Liver (tissue), 9 donors: ENCODE data around the gene EXOSC3. TPM values are rescaled to one million over a fixed set of nuclear protein-coding genes. Genes with fewer than 3 reads are reported as not detected.

Experiments used
- DNase-seq: peaks from one replicate; pipeline ENCODE4 v3.0.0-alpha.2; 2017; ENCODE audit warnings: low spot score
- H3K27ac ChIP-seq, 2 donors: one replicate each; pipeline ENCODE4 v1.7.0; 2013; ENCODE audit warnings: inconsistent platforms in 2 of 2, low read length in 2 of 2, control low read depth in 1 of 2, low read depth in 1 of 2, mild to moderate bottlenecking in 1 of 2
- H3K27me3 ChIP-seq, 4 donors: one replicate each; pipeline versions ENCODE4 v1.6.1 to v1.7.0; 2013; ENCODE audit warnings: low read length in 3 of 4, inconsistent platforms in 1 of 4, mild to moderate bottlenecking in 1 of 4, moderate library complexity in 1 of 4; ENCODE audit not compliant: control insufficient read depth in 4 of 4, insufficient read depth in 4 of 4
- H3K36me3 ChIP-seq, 4 donors: one replicate each; pipeline versions ENCODE4 v1.6.1 to v1.7.0; 2013; ENCODE audit warnings: low read length in 3 of 4, mild to moderate bottlenecking in 3 of 4, low read depth in 1 of 4, moderate library complexity in 1 of 4; ENCODE audit not compliant: control insufficient read depth in 4 of 4, insufficient read depth in 3 of 4
- H3K4me1 ChIP-seq, 4 donors: one replicate each; pipeline versions ENCODE4 v1.6.1 to v1.7.0; 2013; ENCODE audit warnings: low read length in 3 of 4, mild to moderate bottlenecking in 3 of 4, moderate library complexity in 1 of 4; ENCODE audit not compliant: control insufficient read depth in 4 of 4, insufficient read depth in 4 of 4
- H3K4me3 ChIP-seq, 3 donors: one replicate each; pipeline versions ENCODE4 v1.6.1 to v1.7.0; 2013; ENCODE audit warnings: low read length in 3 of 3, control low read depth in 1 of 3, low read depth in 1 of 3, mild to moderate bottlenecking in 1 of 3
- H3K9ac ChIP-seq, 2 donors: one replicate each; pipeline ENCODE4 v1.7.0; 2013; ENCODE audit warnings: low read length in 2 of 2, mild to moderate bottlenecking in 2 of 2, moderate library complexity in 2 of 2, control low read depth in 1 of 2, low read depth in 1 of 2
- H3K9me3 ChIP-seq, 4 donors: one replicate each; pipeline versions ENCODE4 v1.6.1 to v1.7.0; 2013; ENCODE audit warnings: low read length in 3 of 4; ENCODE audit not compliant: control insufficient read depth in 4 of 4
- FOXA2 ChIP-seq: IDR thresholded peaks from 2 replicates; pipeline ENCODE4 v1.6.1; 2016; ENCODE audit warnings: antibody characterized with exemption
- GABPA ChIP-seq, 2 donors: IDR thresholded peaks in 1 of 2; conservative IDR thresholded peaks in 1 of 2; 2 replicates each; pipeline ENCODE4 v1.6.1; 2016; ENCODE audit warnings: antibody characterized with exemption in 2 of 2, mild to moderate bottlenecking in 1 of 2, moderate library complexity in 1 of 2
- NR2F2 ChIP-seq: IDR thresholded peaks from 2 replicates; pipeline ENCODE4 v1.6.1; 2016; ENCODE audit warnings: antibody characterized with exemption
- RAD21 ChIP-seq, 2 donors: IDR thresholded peaks; 2 replicates each; pipeline ENCODE4 v1.6.1; 2016; ENCODE audit warnings: antibody characterized with exemption in 2 of 2, mild to moderate bottlenecking in 2 of 2
- YY1 ChIP-seq: IDR thresholded peaks from 2 replicates; pipeline ENCODE4 v1.6.1; 2016; ENCODE audit warnings: antibody characterized with exemption, mild to moderate bottlenecking
- WGBS: extraction: QIAGEN DNeasy Blood & Tissue Kit; methylation state at CpG from one replicate; pipeline ENCODE4 v1.1.7; 2013; 5-methylcytosine and 5-hydroxymethylcytosine counted together
- polyA plus RNA-seq, 2 donors: library from polyadenylated mRNA; stranded (reverse) in 1 of 2; unstranded in 1 of 2; fragments of 200-250 nt in 1 of 2; fragments of >200 nt in 1 of 2; fragmentation: Nextera tagmentation in 1 of 2; extraction: Ambion mirVana in 1 of 2; gene quantifications; one replicate each; pipeline versions ENCODE4 v1.2.1 to v1.2.3, GENCODE V29; 2013 to 2015
- total RNA-seq, 2 donors: library from RNA; depleted of rRNA; stranded (reverse); fragments of >200 nt; gene quantifications; one replicate each; pipeline ENCODE4 v1.2.3, GENCODE V29; 2014
- TF ChIP-seq, protein P1 (sequence below): fragments of 150-350 bp; IDR thresholded peaks from 2 replicates; pipeline ENCODE4 v1.5.1; 2017; ENCODE audit warnings: improper control_type of control experiment, low read depth, low read length; ENCODE audit not compliant: missing input control
- TF ChIP-seq, protein P2 (sequence below): IDR thresholded peaks from 2 replicates; pipeline ENCODE4 v1.6.1; 2016; ENCODE audit warnings: antibody characterized with exemption, mild to moderate bottlenecking
- TF ChIP-seq, protein P3 (sequence below): IDR thresholded peaks from 2 replicates; pipeline ENCODE4 v1.6.1; 2016; ENCODE audit warnings: antibody characterized with exemption
- donor health status: healthy.
- donor health status: healthy.
- donor health status: healthy.
- donor health status: healthy.
- donor health status: healthy.

EXOSC3 gene
- total and polyA plus RNA-seq, 4 donors: 16.2 to 27.7 (median 19.6) TPM

DNA sequence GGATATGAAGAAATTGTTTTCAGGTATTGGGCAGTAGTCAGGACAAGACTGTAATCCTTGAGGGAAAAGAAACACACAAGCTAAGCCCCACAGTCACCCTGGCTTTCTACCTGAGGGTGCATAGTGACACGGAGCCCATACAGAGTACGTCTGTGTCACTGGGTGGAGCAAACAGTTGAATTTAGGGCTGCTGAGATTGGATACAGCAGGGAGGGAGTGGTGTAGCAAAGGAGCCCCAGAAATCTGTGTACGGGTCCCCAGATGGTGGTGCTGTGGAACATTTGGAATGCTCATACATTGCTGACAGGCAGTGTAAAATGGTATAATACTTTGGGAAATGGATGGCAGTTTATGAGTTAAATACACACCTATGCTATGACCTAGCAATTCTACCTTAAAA lies 26.1 kb downstream of the EXOSC3 start:
- TF ChIP-seq NR2F2: no peak
- no peak for TF ChIP-seq FOXA2
- Histone ChIP-seq H3K27me3 (no peaks in the 10 kb centered on the region), H3K27ac (no peak overlapping the region), H3K4me3 (no peak overlapping the region), H3K9me3 (no peaks in the 10 kb centered on the region), H3K4me1 (peaks cover 2 to 8% (median 8%) of the 10 kb centered on the region in 4 donors), H3K36me3 (peaks cover 0 to 3% (median 0%) of the 10 kb centered on the region in 4 donors), H3K9ac (no peak overlapping the region)
- DNase-seq: no peak
- 93% methylated on average over 3 of the region's 3 CpGs for WGBS

DNA sequence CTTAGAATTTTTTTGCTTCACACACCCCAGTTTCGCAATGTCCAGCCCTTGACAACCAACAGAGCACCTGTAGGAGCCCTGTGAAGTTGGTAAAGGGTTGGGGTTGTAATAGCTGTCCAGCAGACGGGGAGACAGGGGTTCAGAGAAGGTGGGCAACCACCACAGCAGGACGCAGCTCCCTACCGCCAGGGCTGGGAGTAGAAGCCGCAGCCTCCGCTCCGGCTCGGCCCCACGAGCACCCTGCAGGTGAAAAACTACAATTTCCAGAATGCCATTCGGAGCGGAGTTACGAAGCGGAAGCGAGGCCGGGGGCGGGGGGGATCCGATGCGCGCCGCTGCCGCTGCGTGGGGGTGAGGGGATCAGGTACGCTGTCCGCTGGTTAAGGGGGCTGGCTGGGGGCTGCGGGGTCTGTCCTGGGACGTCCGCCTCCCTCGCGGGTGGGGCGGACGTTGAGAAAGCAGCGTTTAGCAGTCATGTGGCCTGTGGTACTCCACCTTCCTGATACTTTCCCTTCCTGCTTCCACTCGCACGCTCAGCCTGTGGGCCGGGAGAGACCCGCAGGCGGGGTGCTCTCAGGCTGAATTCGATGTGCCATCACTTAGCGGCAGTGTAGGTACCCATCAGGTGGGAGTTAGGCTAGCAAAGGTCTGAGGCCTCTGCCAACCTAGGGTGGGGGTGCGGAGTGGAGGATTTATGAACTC lies 31.2 kb downstream of the EXOSC3 start, which contains the start of gene TRMT10B:
TSS of gene TRMT10B (plus strand) at position 317 of the 702 bp plus-strand sequence. CDS start 8,127 bp downstream, outside the sequence.
- Histone ChIP-seq H3K36me3 (no peaks in the 10 kb centered on the region), H3K4me1 (peaks cover 2 to 13% (median 8%) of the 10 kb centered on the region in 4 donors), H3K9me3 (no peaks in the 10 kb centered on the region), H3K4me3 (peak within 1 kb of the TSS; percentile 74 to 99 (median 75)), H3K27me3 (no peaks in the 10 kb centered on the region), H3K9ac (peak within 1 kb of the TSS; percentile 17 to 90), H3K27ac (peak within 1 kb of the TSS; percentile 42 to 83)
- 2% methylated on average over 40 of the region's 40 CpGs for WGBS
- DNase-seq: peak; percentile 68
- TF ChIP-seq YY1 (peak; percentile 13), GABPA (IDR thresholded peaks at IDR 0.05 in 1 of 2, conservative IDR thresholded peaks at IDR 0.05 in 1 of 2) (peak; percentile 30 to 83), RAD21 (IDR thresholded peaks at IDR 0.05) (peak in 1 of 2 donors; percentile 14)
- TF ChIP-seq, protein P1, sequence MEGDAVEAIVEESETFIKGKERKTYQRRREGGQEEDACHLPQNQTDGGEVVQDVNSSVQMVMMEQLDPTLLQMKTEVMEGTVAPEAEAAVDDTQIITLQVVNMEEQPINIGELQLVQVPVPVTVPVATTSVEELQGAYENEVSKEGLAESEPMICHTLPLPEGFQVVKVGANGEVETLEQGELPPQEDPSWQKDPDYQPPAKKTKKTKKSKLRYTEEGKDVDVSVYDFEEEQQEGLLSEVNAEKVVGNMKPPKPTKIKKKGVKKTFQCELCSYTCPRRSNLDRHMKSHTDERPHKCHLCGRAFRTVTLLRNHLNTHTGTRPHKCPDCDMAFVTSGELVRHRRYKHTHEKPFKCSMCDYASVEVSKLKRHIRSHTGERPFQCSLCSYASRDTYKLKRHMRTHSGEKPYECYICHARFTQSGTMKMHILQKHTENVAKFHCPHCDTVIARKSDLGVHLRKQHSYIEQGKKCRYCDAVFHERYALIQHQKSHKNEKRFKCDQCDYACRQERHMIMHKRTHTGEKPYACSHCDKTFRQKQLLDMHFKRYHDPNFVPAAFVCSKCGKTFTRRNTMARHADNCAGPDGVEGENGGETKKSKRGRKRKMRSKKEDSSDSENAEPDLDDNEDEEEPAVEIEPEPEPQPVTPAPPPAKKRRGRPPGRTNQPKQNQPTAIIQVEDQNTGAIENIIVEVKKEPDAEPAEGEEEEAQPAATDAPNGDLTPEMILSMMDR: peak; percentile 11
- TF ChIP-seq, protein P2, sequence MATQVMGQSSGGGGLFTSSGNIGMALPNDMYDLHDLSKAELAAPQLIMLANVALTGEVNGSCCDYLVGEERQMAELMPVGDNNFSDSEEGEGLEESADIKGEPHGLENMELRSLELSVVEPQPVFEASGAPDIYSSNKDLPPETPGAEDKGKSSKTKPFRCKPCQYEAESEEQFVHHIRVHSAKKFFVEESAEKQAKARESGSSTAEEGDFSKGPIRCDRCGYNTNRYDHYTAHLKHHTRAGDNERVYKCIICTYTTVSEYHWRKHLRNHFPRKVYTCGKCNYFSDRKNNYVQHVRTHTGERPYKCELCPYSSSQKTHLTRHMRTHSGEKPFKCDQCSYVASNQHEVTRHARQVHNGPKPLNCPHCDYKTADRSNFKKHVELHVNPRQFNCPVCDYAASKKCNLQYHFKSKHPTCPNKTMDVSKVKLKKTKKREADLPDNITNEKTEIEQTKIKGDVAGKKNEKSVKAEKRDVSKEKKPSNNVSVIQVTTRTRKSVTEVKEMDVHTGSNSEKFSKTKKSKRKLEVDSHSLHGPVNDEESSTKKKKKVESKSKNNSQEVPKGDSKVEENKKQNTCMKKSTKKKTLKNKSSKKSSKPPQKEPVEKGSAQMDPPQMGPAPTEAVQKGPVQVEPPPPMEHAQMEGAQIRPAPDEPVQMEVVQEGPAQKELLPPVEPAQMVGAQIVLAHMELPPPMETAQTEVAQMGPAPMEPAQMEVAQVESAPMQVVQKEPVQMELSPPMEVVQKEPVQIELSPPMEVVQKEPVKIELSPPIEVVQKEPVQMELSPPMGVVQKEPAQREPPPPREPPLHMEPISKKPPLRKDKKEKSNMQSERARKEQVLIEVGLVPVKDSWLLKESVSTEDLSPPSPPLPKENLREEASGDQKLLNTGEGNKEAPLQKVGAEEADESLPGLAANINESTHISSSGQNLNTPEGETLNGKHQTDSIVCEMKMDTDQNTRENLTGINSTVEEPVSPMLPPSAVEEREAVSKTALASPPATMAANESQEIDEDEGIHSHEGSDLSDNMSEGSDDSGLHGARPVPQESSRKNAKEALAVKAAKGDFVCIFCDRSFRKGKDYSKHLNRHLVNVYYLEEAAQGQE: peak; percentile 31
- TF ChIP-seq, protein P3, sequence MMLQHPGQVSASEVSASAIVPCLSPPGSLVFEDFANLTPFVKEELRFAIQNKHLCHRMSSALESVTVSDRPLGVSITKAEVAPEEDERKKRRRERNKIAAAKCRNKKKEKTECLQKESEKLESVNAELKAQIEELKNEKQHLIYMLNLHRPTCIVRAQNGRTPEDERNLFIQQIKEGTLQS: no peak
